HCT116 (cell line): Measurements from ENCODE around the gene CA14. TPM values are rescaled to one million over a fixed set of nuclear protein-coding genes. Genes with fewer than 3 reads are reported as not detected.

Experiments used
- ATAC-seq: fragments of 200-7000 bp; cut with Tn5 transposase; 2 replicates; pipeline ENCODE4 v1.9.1; 2020; ENCODE audit warnings: mild to moderate bottlenecking, moderate library complexity
- BruUV-seq: library from RNA; stranded (reverse); fragments of 400-500 nt; replicated peaks from 2 replicates; lab custom pipeline; 2021; lab: Mats Ljungman, UMichigan
- CTCF ChIA-PET: fragments of 300-600 bp; sonication (Branson Sonifier 250); formaldehyde crosslinking; loops from one replicate; lab custom pipeline; 2021; ENCODE audit warnings: antibody characterized with exemption; lab: Charles Lee
- POLR2A ChIA-PET: fragments of 300-600, 350-600 bp; sonication (Branson Sonifier 250); formaldehyde crosslinking; loops from one replicate; lab custom pipeline; 2021; ENCODE audit warnings: antibody characterized with exemption; lab: Charles Lee
- RAD21 ChIA-PET, 2 experiments: fragments of 300-600 bp; sonication (Branson Sonifier 250); formaldehyde crosslinking; loops; one replicate each; lab custom pipeline; 2023; ENCODE audit warnings: low total read pairs in 2 of 2; ENCODE audit not compliant: uncharacterized antibody in 2 of 2, unreplicated experiment in 2 of 2, low non-redundant PET in 1 of 2; lab: Charles Lee
- DNase-seq: peaks from one replicate; pipeline ENCODE4 v3.0.0-alpha.2; 2010; ENCODE audit warnings: low read depth, low spot score
- H2AFZ ChIP-seq: fragments of 200-600 bp; shearing (Covaris generic), sonication (generic); 2 replicates; pipeline ENCODE4 v1.6.1; 2017; ENCODE audit warnings: low read depth, mixed run types, mixed read lengths, antibody characterized with exemption, low read length; ENCODE audit not compliant: poor library complexity, severe bottlenecking
- H3K27ac ChIP-seq: 2 replicates; pipeline ENCODE4 v1.5.1; 2012; ENCODE audit warnings: low read depth, low read length
- H3K27me3 ChIP-seq: fragments of 200-600 bp; sonication (generic); 2 replicates; pipeline ENCODE4 v1.6.1; 2016; ENCODE audit warnings: mixed run types, low read length, mixed read lengths; ENCODE audit not compliant: insufficient read depth
- H3K36me3 ChIP-seq, 2 experiments: fragments of 200-500 bp in 1 of 2; fragments of 200-600 bp in 1 of 2; sonication (Bioruptor generic) in 1 of 2; sonication (generic) in 1 of 2; 2 replicates each; pipeline versions ENCODE4 v1.5.1 to v1.6.1; 2014 to 2016; ENCODE audit warnings: low read length in 2 of 2, inconsistent platforms in 1 of 2, mixed read lengths in 1 of 2, mixed run types in 1 of 2; ENCODE audit not compliant: insufficient read depth in 2 of 2, control insufficient read depth in 1 of 2
- H3K4me1 ChIP-seq, 2 experiments: fragments of 200-600 bp in 1 of 2; sonication (generic) in 1 of 2; 2 replicates each; pipeline versions ENCODE4 v1.5.1 to v1.6.1; 2012 to 2017; ENCODE audit warnings: low read length in 2 of 2, inconsistent platforms in 1 of 2, mild to moderate bottlenecking in 1 of 2, mixed read lengths in 1 of 2, mixed run types in 1 of 2, moderate library complexity in 1 of 2; ENCODE audit not compliant: insufficient read depth in 2 of 2, control insufficient read depth in 1 of 2
- H3K4me2 ChIP-seq: fragments of 200-600 bp; sonication (generic); 2 replicates; pipeline ENCODE4 v1.6.1; 2017; ENCODE audit warnings: mixed run types, low read length, mixed read lengths
- H3K4me3 ChIP-seq, 2 experiments: fragments of 200-600 bp in 1 of 2; sonication (generic) in 1 of 2; replicated peaks in 1 of 2; 2 replicates each; pipeline ENCODE4 v1.5.1; 2011 to 2016; ENCODE audit warnings: low read length in 2 of 2, control low read depth in 1 of 2, low read depth in 1 of 2, mild to moderate bottlenecking in 1 of 2, mixed read lengths in 1 of 2, mixed run types in 1 of 2
- H3K79me2 ChIP-seq: fragments of 200-600 bp; sonication (generic); 2 replicates; pipeline ENCODE4 v1.6.1; 2017; ENCODE audit warnings: mild to moderate bottlenecking, mixed run types, low read length, moderate library complexity, mixed read lengths; ENCODE audit not compliant: insufficient read depth
- H3K9ac ChIP-seq: fragments of 200-600 bp; sonication (generic); 2 replicates; pipeline ENCODE4 v1.6.1; 2016; ENCODE audit warnings: low read length, mixed read lengths
- H3K9me2 ChIP-seq: fragments of 200-600 bp; sonication (generic), shearing (Covaris generic); 2 replicates; pipeline ENCODE4 v1.6.1; 2017; ENCODE audit warnings: mixed run types, mild to moderate bottlenecking, moderate library complexity; ENCODE audit not compliant: insufficient read depth
- H3K9me3 ChIP-seq, 2 experiments: fragments of 200-500 bp in 1 of 2; fragments of 200-600 bp in 1 of 2; sonication (Bioruptor generic) in 1 of 2; sonication (generic) in 1 of 2; 2 replicates each; pipeline ENCODE4 v1.6.1; 2014 to 2017; ENCODE audit warnings: low read length in 2 of 2, mixed read lengths in 2 of 2, inconsistent platforms in 1 of 2, low read depth in 1 of 2, mild to moderate bottlenecking in 1 of 2, mixed run types in 1 of 2, moderate library complexity in 1 of 2; ENCODE audit not compliant: control insufficient read depth in 1 of 2, insufficient read depth in 1 of 2
- H4K20me1 ChIP-seq: fragments of 200-600 bp; sonication (generic), shearing (Covaris generic); 2 replicates; pipeline ENCODE4 v1.6.1; 2017; ENCODE audit warnings: mixed run types, mild to moderate bottlenecking, moderate library complexity; ENCODE audit not compliant: insufficient read depth
- CBX3 ChIP-seq: IDR thresholded peaks from 2 replicates; pipeline ENCODE4 v1.6.1; 2012; ENCODE audit warnings: low read depth
- CEBPB ChIP-seq: IDR thresholded peaks from 2 replicates; pipeline ENCODE4 v1.6.1; 2012; ENCODE audit warnings: low read depth
- ELF1 ChIP-seq: IDR thresholded peaks from 2 replicates; pipeline ENCODE4 v1.6.1; 2012; ENCODE audit warnings: low read depth, borderline replicate concordance
- EZH2 ChIP-seq: fragments of 200-600 bp; sonication (generic); IDR thresholded peaks from 2 replicates; pipeline ENCODE4 v1.6.1; 2017; ENCODE audit warnings: antibody characterized with exemption, mixed run types
- EZH2phosphoT487 ChIP-seq: fragments of 200-600 bp; IDR thresholded peaks from 2 replicates; pipeline ENCODE4 v1.6.1; 2018; ENCODE audit warnings: antibody characterized with exemption, borderline replicate concordance
- FOSL1 ChIP-seq: IDR thresholded peaks from 2 replicates; pipeline ENCODE4 v1.6.1; 2012; ENCODE audit warnings: low read depth
- JUND ChIP-seq: IDR thresholded peaks from 2 replicates; pipeline ENCODE4 v1.6.1; 2012
- POLR2A ChIP-seq: IDR thresholded peaks from 2 replicates; pipeline ENCODE4 v1.7.0; 2011; ENCODE audit warnings: borderline replicate concordance; ENCODE audit not compliant: insufficient read depth, insufficient read length; ENCODE audit errors: extremely low read depth
- POLR2AphosphoS5 ChIP-seq: IDR thresholded peaks from 2 replicates; pipeline ENCODE4 v1.6.1; 2011; ENCODE audit warnings: mild to moderate bottlenecking, low read depth, low read length, moderate library complexity
- RAD21 ChIP-seq: IDR thresholded peaks from 2 replicates; pipeline ENCODE4 v1.6.1; 2012; ENCODE audit warnings: low read depth, mild to moderate bottlenecking
- SIN3A ChIP-seq: IDR thresholded peaks from 2 replicates; pipeline ENCODE4 v1.6.1; 2012; ENCODE audit warnings: low read depth
- SP1 ChIP-seq: IDR thresholded peaks from 2 replicates; pipeline ENCODE4 v1.6.1; 2012; ENCODE audit warnings: low read depth
- TCF7L2 ChIP-seq: IDR thresholded peaks from 2 replicates; pipeline ENCODE4 v1.7.0; 2011; ENCODE audit warnings: borderline replicate concordance, inconsistent platforms; ENCODE audit not compliant: insufficient read depth, insufficient read length; ENCODE audit errors: extremely low read depth
- YY1 ChIP-seq: IDR thresholded peaks from 2 replicates; pipeline ENCODE4 v1.6.1; 2011; ENCODE audit warnings: low read length, low read depth, moderate library complexity, mild to moderate bottlenecking; ENCODE audit not compliant: insufficient replicate concordance; ENCODE audit errors: extremely low read depth
- ZFX ChIP-seq: fragments of 450-650 bp; IDR thresholded peaks from 2 replicates; pipeline ENCODE4 v1.6.1; 2017
- ZNF274 ChIP-seq: fragments of 200-500 bp; sonication (Bioruptor generic); IDR thresholded peaks from 2 replicates; pipeline ENCODE4 v1.6.1; 2014; ENCODE audit warnings: mild to moderate bottlenecking, low read depth, low read length, inconsistent platforms
- intact Hi-C: fragments of 100-400 bp; cut with micrococcal nuclease; formaldehyde crosslinking; loops from 2 replicates; pipeline ENCODE4 v1.10.0; 2022
- total RNA-seq: library from RNA; stranded (reverse); gene quantifications from one replicate; pipeline ENCODE4 v1.2.1, GENCODE V29; 2021; ENCODE audit not compliant: unreplicated experiment
- TF ChIP-seq, protein P1 (sequence below): IDR thresholded peaks from 2 replicates; pipeline ENCODE4 v1.6.1; 2012
- TF ChIP-seq, protein P2 (sequence below): IDR thresholded peaks from 2 replicates; pipeline ENCODE4 v1.6.1; 2011; ENCODE audit warnings: mild to moderate bottlenecking, low read length, moderate library complexity; ENCODE audit not compliant: insufficient replicate concordance; ENCODE audit errors: extremely low read depth
- TF ChIP-seq, protein P3 (sequence below), 3 experiments: fragments of 200-600 bp in 1 of 3; sonication (generic) in 1 of 3; IDR thresholded peaks in 2 of 3; conservative IDR thresholded peaks in 1 of 3; 2 replicates each; pipeline ENCODE4 v1.5.1; 2012 to 2017; ENCODE audit warnings: low read depth in 2 of 3, low read length in 2 of 3, antibody characterized with exemption in 1 of 3, borderline replicate concordance in 1 of 3, control low read depth in 1 of 3, mild to moderate bottlenecking in 1 of 3, mixed read lengths in 1 of 3, mixed run types in 1 of 3, moderate library complexity in 1 of 3; ENCODE audit not compliant: insufficient read depth in 1 of 3

CA14 gene
- total RNA-seq, 1 experiment from 2014 or later, result 0.39 TPM

- ChIA-PET POLR2A (no interaction called here), CTCF (no interaction called here), RAD21 (no interaction called here)
- Histone ChIP-seq H3K27me3 (no peaks in the 10 kb centered on the region), H3K36me3 (peaks cover 40 to 45% of the 10 kb centered on the region in 2 experiments), H4K20me1 (no peaks in the 10 kb centered on the region), H3K4me1 (no peaks in the 10 kb centered on the region), H3K27ac (no peak overlapping the region), H3K79me2 (peaks cover 18% of the 10 kb centered on the region), H3K4me2 (no peak overlapping the region), H3K4me3 (no peak overlapping the region), H2AFZ (no peak overlapping the region), H3K9me3 (no peaks in the 10 kb centered on the region), H3K9me2 (no peaks in the 10 kb centered on the region), H3K9ac (no peak overlapping the region)
- TF ChIP-seq ZFX, result no peak
- TF ChIP-seq FOSL1, result no peak
- no peak for TF ChIP-seq JUND
- no peak for TF ChIP-seq ELF1
- TF ChIP-seq TCF7L2, result no peak
- BruUV-seq, result no TSS peak
- DNase-seq (no peak), ATAC-seq (no peak)
- intact Hi-C loops, result no loop called here
Observed at GRCh38 chr1:150225546-150225945, 32.0 kb upstream of the CA14 start.

GRCh38 chr1:150226486-150226885 is 31.1 kb upstream of the CA14 start:
- RAD21 ChIA-PET, result no interaction called here
- CTCF ChIA-PET, result no interaction called here
- Histone ChIP-seq H3K79me2 (peaks cover 27% of the 10 kb centered on the region), H2AFZ (no peak overlapping the region), H3K9ac (no peak overlapping the region), H3K27me3 (no peaks in the 10 kb centered on the region), H3K27ac (no peak overlapping the region), H4K20me1 (no peaks in the 10 kb centered on the region), H3K4me3 (no peak overlapping the region), H3K36me3 (peaks cover 45 to 49% of the 10 kb centered on the region in 2 experiments), H3K4me2 (no peak overlapping the region), H3K9me2 (no peaks in the 10 kb centered on the region), H3K9me3 (no peaks in the 10 kb centered on the region), H3K4me1 (no peaks in the 10 kb centered on the region)
- POLR2A ChIA-PET, result no interaction called here
- BruUV-seq, result no TSS peak
- DNase-seq (no peak), ATAC-seq (no peak)
- intact Hi-C loops, result no loop called here
- TF ChIP-seq ZFX (no peak), POLR2AphosphoS5 (no peak), RAD21 (no peak), YY1 (no peak), CEBPB (no peak), SIN3A (no peak), CBX3 (no peak), ELF1 (no peak), JUND (no peak), POLR2A (no peak), ZNF274 (no peak), EZH2phosphoT487 (no peak), SP1 (no peak), EZH2 (no peak)
- TF ChIP-seq, protein P1, sequence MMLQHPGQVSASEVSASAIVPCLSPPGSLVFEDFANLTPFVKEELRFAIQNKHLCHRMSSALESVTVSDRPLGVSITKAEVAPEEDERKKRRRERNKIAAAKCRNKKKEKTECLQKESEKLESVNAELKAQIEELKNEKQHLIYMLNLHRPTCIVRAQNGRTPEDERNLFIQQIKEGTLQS, result no peak
- TF ChIP-seq, protein P2, sequence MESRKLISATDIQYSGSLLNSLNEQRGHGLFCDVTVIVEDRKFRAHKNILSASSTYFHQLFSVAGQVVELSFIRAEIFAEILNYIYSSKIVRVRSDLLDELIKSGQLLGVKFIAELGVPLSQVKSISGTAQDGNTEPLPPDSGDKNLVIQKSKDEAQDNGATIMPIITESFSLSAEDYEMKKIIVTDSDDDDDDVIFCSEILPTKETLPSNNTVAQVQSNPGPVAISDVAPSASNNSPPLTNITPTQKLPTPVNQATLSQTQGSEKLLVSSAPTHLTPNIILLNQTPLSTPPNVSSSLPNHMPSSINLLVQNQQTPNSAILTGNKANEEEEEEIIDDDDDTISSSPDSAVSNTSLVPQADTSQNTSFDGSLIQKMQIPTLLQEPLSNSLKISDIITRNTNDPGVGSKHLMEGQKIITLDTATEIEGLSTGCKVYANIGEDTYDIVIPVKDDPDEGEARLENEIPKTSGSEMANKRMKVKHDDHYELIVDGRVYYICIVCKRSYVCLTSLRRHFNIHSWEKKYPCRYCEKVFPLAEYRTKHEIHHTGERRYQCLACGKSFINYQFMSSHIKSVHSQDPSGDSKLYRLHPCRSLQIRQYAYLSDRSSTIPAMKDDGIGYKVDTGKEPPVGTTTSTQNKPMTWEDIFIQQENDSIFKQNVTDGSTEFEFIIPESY, result no peak
- TF ChIP-seq, protein P3, sequence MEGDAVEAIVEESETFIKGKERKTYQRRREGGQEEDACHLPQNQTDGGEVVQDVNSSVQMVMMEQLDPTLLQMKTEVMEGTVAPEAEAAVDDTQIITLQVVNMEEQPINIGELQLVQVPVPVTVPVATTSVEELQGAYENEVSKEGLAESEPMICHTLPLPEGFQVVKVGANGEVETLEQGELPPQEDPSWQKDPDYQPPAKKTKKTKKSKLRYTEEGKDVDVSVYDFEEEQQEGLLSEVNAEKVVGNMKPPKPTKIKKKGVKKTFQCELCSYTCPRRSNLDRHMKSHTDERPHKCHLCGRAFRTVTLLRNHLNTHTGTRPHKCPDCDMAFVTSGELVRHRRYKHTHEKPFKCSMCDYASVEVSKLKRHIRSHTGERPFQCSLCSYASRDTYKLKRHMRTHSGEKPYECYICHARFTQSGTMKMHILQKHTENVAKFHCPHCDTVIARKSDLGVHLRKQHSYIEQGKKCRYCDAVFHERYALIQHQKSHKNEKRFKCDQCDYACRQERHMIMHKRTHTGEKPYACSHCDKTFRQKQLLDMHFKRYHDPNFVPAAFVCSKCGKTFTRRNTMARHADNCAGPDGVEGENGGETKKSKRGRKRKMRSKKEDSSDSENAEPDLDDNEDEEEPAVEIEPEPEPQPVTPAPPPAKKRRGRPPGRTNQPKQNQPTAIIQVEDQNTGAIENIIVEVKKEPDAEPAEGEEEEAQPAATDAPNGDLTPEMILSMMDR (IDR thresholded peaks at IDR 0.05 in 2 of 3, conservative IDR thresholded peaks at IDR 0.05 in 1 of 3; ENCODE audit: borderline replicate concordance in 1 of 3, insufficient read depth in 1 of 3, low read depth in 2 of 3, low read length in 2 of 3), result no peak
